NT2/D1 (cell line): Measurements from ENCODE around the gene HEXIM1.
A peak's percentile ranks its signal among the peaks of the same experiment; 100 is the strongest.

Experiments used
- DNase-seq: peaks from one replicate; pipeline ENCODE4 v3.0.0-alpha.2; 2011; ENCODE audit warnings: low read depth, low spot score
- H3K27me3 ChIP-seq: 2 replicates; pipeline ENCODE4 v1.6.0; 2011; ENCODE audit warnings: mild to moderate bottlenecking; ENCODE audit not compliant: insufficient read length, insufficient read depth
- H3K36me3 ChIP-seq: 2 replicates; pipeline ENCODE4 v1.6.1; 2011; ENCODE audit warnings: mild to moderate bottlenecking, low read length, mixed read lengths; ENCODE audit not compliant: insufficient read depth, insufficient read length
- H3K4me1 ChIP-seq: 2 replicates; pipeline ENCODE4 v1.5.1; 2011; ENCODE audit not compliant: insufficient read depth, insufficient read length
- H3K4me3 ChIP-seq: 2 replicates; pipeline ENCODE4 v1.5.1; 2011; ENCODE audit warnings: low read depth; ENCODE audit not compliant: insufficient read length
- H3K9ac ChIP-seq: 2 replicates; pipeline ENCODE4 v1.6.0; 2011; ENCODE audit warnings: low read depth; ENCODE audit not compliant: insufficient read length
- H3K9me3 ChIP-seq: 2 replicates; pipeline ENCODE4 v1.5.1; 2011; ENCODE audit warnings: mild to moderate bottlenecking, low read length; ENCODE audit not compliant: insufficient read depth
- SUZ12 ChIP-seq: IDR thresholded peaks from 2 replicates; pipeline ENCODE4 v1.6.1; 2011; ENCODE audit not compliant: insufficient read length, insufficient read depth; ENCODE audit errors: extremely low read depth
- YY1 ChIP-seq: IDR thresholded peaks from 2 replicates; pipeline ENCODE4 v1.6.1; 2011; ENCODE audit not compliant: insufficient read length, insufficient read depth
- ZNF274 ChIP-seq: IDR thresholded peaks from 2 replicates; pipeline ENCODE4 v1.6.1; 2011; ENCODE audit warnings: mild to moderate bottlenecking, low read depth, low read length

HEXIM1 gene

GRCh38 chr17:45146592-45146889 is 1.7 kb upstream of the HEXIM1 start:
- TF ChIP-seq YY1, result no peak
- TF ChIP-seq ZNF274, result no peak
- no peak for TF ChIP-seq SUZ12
- H3K4me1 ChIP-seq, result peaks cover 14% of the 10 kb centered on the region
- peaks cover 11% of the 10 kb centered on the region for H3K36me3 ChIP-seq
- peak overlapping the region; percentile 79 for H3K4me3 ChIP-seq
- no peak for DNase-seq
- H3K27me3 ChIP-seq, result no peaks in the 10 kb centered on the region
- H3K9ac ChIP-seq, result peak overlapping the region; percentile 95
- H3K9me3 ChIP-seq, result no peaks in the 10 kb centered on the region

GRCh38 chr17:45146890-45147580 is 1.2 kb upstream of the HEXIM1 start:
- TF ChIP-seq ZNF274 (no peak), YY1 (no peak), SUZ12 (no peak)
- H3K27me3 ChIP-seq, result no peaks in the 10 kb centered on the region
- DNase-seq, result no peak
- H3K4me3 ChIP-seq, result peak overlapping the region; percentile 79
- H3K4me1 ChIP-seq, result peaks cover 14% of the 10 kb centered on the region
- H3K36me3 ChIP-seq, result peaks cover 11% of the 10 kb centered on the region
- H3K9me3 ChIP-seq, result no peaks in the 10 kb centered on the region
- H3K9ac ChIP-seq, result peak overlapping the region; percentile 95

DNA sequence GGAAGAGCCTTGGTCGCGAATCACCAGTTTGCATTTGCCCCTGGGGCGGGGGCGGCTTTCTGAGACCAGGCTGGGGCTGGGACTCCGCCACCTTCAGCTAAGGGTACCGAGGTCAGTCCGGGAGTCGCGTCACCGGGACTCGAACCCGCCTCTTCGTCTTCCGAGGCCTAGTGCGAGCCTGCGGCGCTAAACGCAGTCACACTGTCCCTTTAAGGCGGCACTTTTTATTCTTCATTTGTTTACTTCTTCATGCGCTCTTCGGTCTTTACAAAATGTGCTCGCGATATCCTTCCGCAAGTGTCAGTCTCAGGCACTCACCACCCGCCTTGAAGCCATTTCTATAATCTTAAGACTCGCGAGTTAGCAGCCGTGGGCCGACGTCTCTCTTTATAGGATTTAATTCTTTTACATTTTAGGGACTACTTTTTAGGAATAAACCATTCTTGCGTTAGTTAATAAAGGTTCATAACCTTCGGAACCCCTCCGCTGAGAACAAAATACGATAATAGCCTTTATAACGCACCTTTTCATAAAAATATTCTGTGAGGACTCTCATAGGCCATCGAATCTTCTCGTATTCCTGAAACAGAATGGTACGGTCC is 593 bp upstream of the HEXIM1 start:
- DNase-seq, result no peak
- Histone ChIP-seq H3K9ac (peak overlapping the region; percentile 87), H3K4me1 (peaks cover 14% of the 10 kb centered on the region), H3K36me3 (peaks cover 11% of the 10 kb centered on the region), H3K4me3 (peak overlapping the region; percentile 79), H3K27me3 (no peaks in the 10 kb centered on the region), H3K9me3 (no peaks in the 10 kb centered on the region)
- TF ChIP-seq SUZ12 (no peak), YY1 (no peak), ZNF274 (no peak)

GRCh38 chr17:45149037-45149668 is 878 bp downstream of the HEXIM1 start:
- Histone ChIP-seq H3K9ac (peak overlapping the region; percentile 97), H3K9me3 (no peaks in the 10 kb centered on the region), H3K4me3 (peak overlapping the region; percentile 98), H3K36me3 (peaks cover 11% of the 10 kb centered on the region), H3K27me3 (no peaks in the 10 kb centered on the region), H3K4me1 (peaks cover 5% of the 10 kb centered on the region)
- DNase-seq, result no peak
- no peak for TF ChIP-seq SUZ12
- TF ChIP-seq YY1, result no peak
- no peak for TF ChIP-seq ZNF274

- Histone ChIP-seq H3K4me1 (peaks cover 2% of the 10 kb centered on the region), H3K36me3 (peaks cover 11% of the 10 kb centered on the region), H3K4me3 (peak overlapping the region; percentile 98), H3K27me3 (no peaks in the 10 kb centered on the region), H3K9ac (peak overlapping the region; percentile 97), H3K9me3 (no peaks in the 10 kb centered on the region)
- no peak for DNase-seq
- TF ChIP-seq ZNF274 (no peak), SUZ12 (no peak), YY1 (no peak)
Measured at GRCh38 chr17:45149669-45150664, 1.7 kb downstream of the HEXIM1 start.

- peak overlapping the region; percentile 39 for H3K9ac ChIP-seq
- H3K27me3 ChIP-seq, result no peaks in the 10 kb centered on the region
- H3K4me3 ChIP-seq, result peak overlapping the region; percentile 98
- H3K9me3 ChIP-seq, result no peaks in the 10 kb centered on the region
- no peaks in the 10 kb centered on the region for H3K4me1 ChIP-seq
- TF ChIP-seq SUZ12, result no peak
- TF ChIP-seq ZNF274, result no peak
- TF ChIP-seq YY1, result no peak
- no peak for DNase-seq
- peaks cover 11% of the 10 kb centered on the region for H3K36me3 ChIP-seq
Measured at GRCh38 chr17:45150911-45151809, 2.9 kb downstream of the HEXIM1 start.
